MM.1S (cell line): ENCODE measurements around the gene PDE11A.
"Not testable (repeated sequence)": the region's sequence is repeated elsewhere in the genome, so short reads cannot be mapped to it uniquely, and the experiment has no call there.

Source experiments
- CTCF ChIP-seq: fragments of 300-600 bp; sonication (generic); IDR thresholded peaks from 2 replicates; pipeline ENCODE4 v1.5.1; 2016; ENCODE audit warnings: antibody characterized with exemption, low read length, mixed read lengths
- EZH2 ChIP-seq: fragments of 300-600 bp; sonication (generic); optimal IDR thresholded peaks from 2 replicates; pipeline ENCODE3; 2017; ENCODE audit warnings: low read depth, mild to moderate bottlenecking, antibody characterized with exemption, low read length, mixed read lengths

- TF ChIP-seq CTCF, EZH2: not testable (repeated sequence)
Observed at GRCh38 chr2:177944530-177944929, 128.0 kb downstream of the PDE11A start.
